Testis (tissue), 2 donors: ENCODE measurements around the gene SPPL3.
"Not testable (repeated sequence)": the region's sequence is repeated elsewhere in the genome, so short reads cannot be mapped to it uniquely, and the experiment has no call there.

Experiments used
- POLR2A ChIP-seq: fragments of 450-650 bp; IDR thresholded peaks from one replicate; pipeline ENCODE4 v1.6.1; 2017; ENCODE audit warnings: antibody characterized with exemption, mild to moderate bottlenecking, moderate library complexity
- TF ChIP-seq, protein P1 (sequence below), 3 experiments: fragments of 450-650 bp in 2 of 3; fragments of 200-600 bp in 1 of 3; sonication (generic) in 1 of 3; IDR thresholded peaks; one replicate each; pipeline ENCODE4 v1.5.1; 2016 to 2019; ENCODE audit warnings: antibody characterized with exemption in 3 of 3, mild to moderate bottlenecking in 2 of 3, moderate library complexity in 1 of 3

GRCh38 chr12:120945516-120945915, 41.4 kb upstream of the SPPL3 start:
- TF ChIP-seq, protein P1, sequence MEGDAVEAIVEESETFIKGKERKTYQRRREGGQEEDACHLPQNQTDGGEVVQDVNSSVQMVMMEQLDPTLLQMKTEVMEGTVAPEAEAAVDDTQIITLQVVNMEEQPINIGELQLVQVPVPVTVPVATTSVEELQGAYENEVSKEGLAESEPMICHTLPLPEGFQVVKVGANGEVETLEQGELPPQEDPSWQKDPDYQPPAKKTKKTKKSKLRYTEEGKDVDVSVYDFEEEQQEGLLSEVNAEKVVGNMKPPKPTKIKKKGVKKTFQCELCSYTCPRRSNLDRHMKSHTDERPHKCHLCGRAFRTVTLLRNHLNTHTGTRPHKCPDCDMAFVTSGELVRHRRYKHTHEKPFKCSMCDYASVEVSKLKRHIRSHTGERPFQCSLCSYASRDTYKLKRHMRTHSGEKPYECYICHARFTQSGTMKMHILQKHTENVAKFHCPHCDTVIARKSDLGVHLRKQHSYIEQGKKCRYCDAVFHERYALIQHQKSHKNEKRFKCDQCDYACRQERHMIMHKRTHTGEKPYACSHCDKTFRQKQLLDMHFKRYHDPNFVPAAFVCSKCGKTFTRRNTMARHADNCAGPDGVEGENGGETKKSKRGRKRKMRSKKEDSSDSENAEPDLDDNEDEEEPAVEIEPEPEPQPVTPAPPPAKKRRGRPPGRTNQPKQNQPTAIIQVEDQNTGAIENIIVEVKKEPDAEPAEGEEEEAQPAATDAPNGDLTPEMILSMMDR (IDR thresholded peaks at IDR 0.05): not testable (repeated sequence)
- not testable (repeated sequence) for TF ChIP-seq POLR2A
